ENCODE measurements around the gene PXYLP1. TPM values are rescaled to one million over a fixed set of nuclear protein-coding genes. Genes with fewer than 3 reads are reported as not detected.
A peak's percentile ranks its signal among the peaks of the same experiment; 100 is the strongest.

Gene PXYLP1
- total RNA-seq, 1 donor: 6.5 TPM

DNA sequence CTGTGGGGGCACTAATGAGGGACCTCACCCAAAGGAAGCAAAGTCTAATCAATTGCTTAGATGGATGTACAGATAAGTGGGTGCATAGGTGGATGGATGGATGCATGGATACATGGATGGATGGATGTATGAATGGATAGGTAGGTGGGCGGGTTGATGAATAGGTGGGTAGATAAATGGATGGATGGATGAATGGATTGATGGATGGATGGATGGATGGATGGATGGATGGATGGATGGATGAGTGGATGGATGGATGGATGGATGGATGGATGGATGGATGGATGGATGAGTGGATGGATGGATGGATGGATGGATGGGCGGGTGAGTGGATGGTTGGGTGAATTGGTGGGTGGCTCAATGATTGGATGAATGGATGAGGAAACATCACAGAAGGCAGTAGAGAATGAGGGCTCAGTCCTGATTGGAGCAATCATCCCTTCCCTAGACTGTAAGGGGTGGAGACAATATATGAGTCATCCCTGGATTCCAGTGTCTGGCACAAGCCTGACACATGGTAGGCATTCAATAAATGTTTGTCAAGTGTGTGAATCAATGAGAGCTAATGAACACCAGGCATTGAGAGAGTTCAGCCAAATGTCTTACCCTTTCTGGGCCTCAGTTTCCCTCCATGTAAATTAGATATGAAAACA is 40.4 kb upstream of the PXYLP1 start:
- TF ChIP-seq CTCF (IDR thresholded peaks at IDR 0.05; ENCODE audit: extremely low read depth, low read depth, low read length): no peak
- peaks cover 22% of the 10 kb centered on the region for H3K27me3 ChIP-seq (ENCODE audit: insufficient read depth, low read length)
- no peak for DNase-seq (ENCODE audit: insufficient read length, low spot score, missing footprints)

GRCh38 chr3:141192345-141192744 is 39.3 kb upstream of the PXYLP1 start:
- Histone ChIP-seq H3K9me3 (ENCODE audit: low read depth, low read length) (no peaks in the 10 kb centered on the region), H3K79me2 (ENCODE audit: insufficient read depth, low read length) (no peaks in the 10 kb centered on the region), H3K4me2 (ENCODE audit: insufficient read depth, low read length) (no peak overlapping the region), H3K4me3 (ENCODE audit: insufficient read depth, low read length) (no peak overlapping the region), H3K36me3 (ENCODE audit: insufficient read depth, low read length) (no peaks in the 10 kb centered on the region), H3K27ac (ENCODE audit: low read depth, low read length) (no peak overlapping the region), H4K20me1 (ENCODE audit: insufficient read depth, low read length) (no peaks in the 10 kb centered on the region), H3K27me3 (ENCODE audit: insufficient read depth, low read length) (peaks cover 22% of the 10 kb centered on the region), H2AFZ (ENCODE audit: low read length) (no peak overlapping the region), H3K4me1 (ENCODE audit: insufficient read depth, low read length) (peaks cover 7% of the 10 kb centered on the region)
- DNase-seq (ENCODE audit: insufficient read length, low spot score, missing footprints): peak; percentile 67
- TF ChIP-seq CTCF (IDR thresholded peaks at IDR 0.05; ENCODE audit: extremely low read depth, low read depth, low read length): peak; percentile 100

More for the DNA sequence above, 40.4 kb upstream of the PXYLP1 start:
- Histone ChIP-seq H3K4me1 (ENCODE audit: insufficient read depth, low read length) (peaks cover 7% of the 10 kb centered on the region), H3K27ac (ENCODE audit: low read depth, low read length) (no peak overlapping the region), H3K9me3 (ENCODE audit: low read depth, low read length) (no peaks in the 10 kb centered on the region), H3K36me3 (ENCODE audit: insufficient read depth, low read length) (no peaks in the 10 kb centered on the region), H3K4me2 (ENCODE audit: insufficient read depth, low read length) (no peak overlapping the region), H3K79me2 (ENCODE audit: insufficient read depth, low read length) (no peaks in the 10 kb centered on the region), H4K20me1 (ENCODE audit: insufficient read depth, low read length) (no peaks in the 10 kb centered on the region), H3K4me3 (ENCODE audit: insufficient read depth, low read length) (no peak overlapping the region), H2AFZ (ENCODE audit: low read length) (no peak overlapping the region)

- DNase-seq (ENCODE audit: insufficient read length, low spot score, missing footprints): no peak
- no peak for TF ChIP-seq CTCF (IDR thresholded peaks at IDR 0.05; ENCODE audit: extremely low read depth, low read depth, low read length)
- no peak overlapping the region for H3K27ac ChIP-seq (ENCODE audit: low read depth, low read length)
- no peaks in the 10 kb centered on the region for H4K20me1 ChIP-seq (ENCODE audit: insufficient read depth, low read length)
- no peaks in the 10 kb centered on the region for H3K36me3 ChIP-seq (ENCODE audit: insufficient read depth, low read length)
- no peak overlapping the region for H3K4me3 ChIP-seq (ENCODE audit: insufficient read depth, low read length)
- H3K27me3 ChIP-seq (ENCODE audit: insufficient read depth, low read length): peaks cover 23% of the 10 kb centered on the region
- no peak overlapping the region for H3K4me2 ChIP-seq (ENCODE audit: insufficient read depth, low read length)
- H3K9me3 ChIP-seq (ENCODE audit: low read depth, low read length): no peaks in the 10 kb centered on the region
- H3K4me1 ChIP-seq (ENCODE audit: insufficient read depth, low read length): peaks cover 7% of the 10 kb centered on the region
- H3K79me2 ChIP-seq (ENCODE audit: insufficient read depth, low read length): no peaks in the 10 kb centered on the region
- no peak overlapping the region for H2AFZ ChIP-seq (ENCODE audit: low read length)
Measured at GRCh38 chr3:141193066-141193830, 38.4 kb upstream of the PXYLP1 start.

DNA sequence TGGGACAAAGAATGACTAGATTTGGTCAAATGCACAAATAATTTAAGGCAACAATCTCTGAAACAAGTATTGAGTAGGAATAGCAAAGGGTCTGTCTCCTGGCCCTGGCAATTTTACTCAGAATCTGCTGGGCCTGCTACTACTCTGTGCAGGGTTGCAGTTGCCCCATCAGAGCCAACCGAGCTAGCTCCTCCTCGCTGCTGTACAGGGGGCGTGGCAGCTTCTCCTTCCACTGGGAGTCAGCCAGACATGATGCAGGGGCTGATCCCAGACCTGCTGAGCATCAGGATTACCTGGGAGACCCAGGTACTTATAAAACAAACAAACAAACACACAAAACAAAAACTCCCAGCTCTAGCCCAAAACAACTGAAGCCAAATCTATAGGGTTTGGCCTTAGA is 30.5 kb upstream of the PXYLP1 start:
- H3K27me3 ChIP-seq (ENCODE audit: insufficient read depth, low read length): peaks cover 15% of the 10 kb centered on the region
- TF ChIP-seq CTCF (IDR thresholded peaks at IDR 0.05; ENCODE audit: extremely low read depth, low read depth, low read length): no peak

More for the DNA sequence above, 30.5 kb upstream of the PXYLP1 start:
- no peaks in the 10 kb centered on the region for H4K20me1 ChIP-seq (ENCODE audit: insufficient read depth, low read length)
- H3K9me3 ChIP-seq (ENCODE audit: low read depth, low read length): no peaks in the 10 kb centered on the region
- no peak overlapping the region for H2AFZ ChIP-seq (ENCODE audit: low read length)
- no peak overlapping the region for H3K4me2 ChIP-seq (ENCODE audit: insufficient read depth, low read length)
- H3K79me2 ChIP-seq (ENCODE audit: insufficient read depth, low read length): no peaks in the 10 kb centered on the region
- no peaks in the 10 kb centered on the region for H3K36me3 ChIP-seq (ENCODE audit: insufficient read depth, low read length)
- no peak for DNase-seq (ENCODE audit: insufficient read length, low spot score, missing footprints)
- no peak overlapping the region for H3K4me3 ChIP-seq (ENCODE audit: insufficient read depth, low read length)
- no peak overlapping the region for H3K27ac ChIP-seq (ENCODE audit: low read depth, low read length)
- no peaks in the 10 kb centered on the region for H3K4me1 ChIP-seq (ENCODE audit: insufficient read depth, low read length)

Measured in osteoblast (primary cell).